IgD-negative memory B cell (primary cell): Measurements from ENCODE around the gene STARD8. TPM values are rescaled to one million over a fixed set of nuclear protein-coding genes. Genes with fewer than 3 reads are reported as not detected.
"Not testable (repeated sequence)": the region's sequence is repeated elsewhere in the genome, so short reads cannot be mapped to it uniquely, and the experiment has no call there.

Experiments used
- H3K27ac Mint-ChIP-seq, 3 donors: one replicate each; pipeline ENCODE4 v1.8.0; 2020 to 2022; ENCODE audit warnings: mild to moderate bottlenecking in 3 of 3, mixed read lengths in 3 of 3, moderate library complexity in 1 of 3
- H3K27me3 Mint-ChIP-seq: one replicate; pipeline ENCODE4 v1.8.0; 2021; ENCODE audit warnings: mixed read lengths
- H3K36me3 Mint-ChIP-seq: one replicate; pipeline ENCODE4 v1.8.0; 2020; ENCODE audit warnings: mild to moderate bottlenecking, mixed read lengths
- H3K4me1 Mint-ChIP-seq, 3 donors: one replicate each; pipeline ENCODE4 v1.8.0; 2020 to 2022; ENCODE audit warnings: mixed read lengths in 3 of 3, mild to moderate bottlenecking in 1 of 3
- H3K4me3 Mint-ChIP-seq, 4 donors: one replicate each; pipeline ENCODE4 v1.8.0; 2020 to 2022; ENCODE audit warnings: mild to moderate bottlenecking in 4 of 4, mixed read lengths in 4 of 4, moderate library complexity in 3 of 4
- H3K9me3 Mint-ChIP-seq, 3 donors: one replicate each; pipeline ENCODE4 v1.8.0; 2020 to 2021; ENCODE audit warnings: mixed read lengths in 3 of 3, mild to moderate bottlenecking in 1 of 3
- polyA plus RNA-seq: library from polyadenylated mRNA; unstranded; fragments of 300-500 nt; fragmentation: Illumina TruSeq; gene quantifications from one replicate; pipeline ENCODE4 v1.2.3, GENCODE V29; 2021

Gene STARD8
- polyA plus RNA-seq = 0.16 TPM

- Mint-ChIP-seq H3K27ac (no peak within 1 kb of the TSS), H3K9me3 (no peaks in the 10 kb centered on the region), H3K4me3 (no peak within 1 kb of the TSS), H3K27me3 (peaks cover 5% of the 10 kb centered on the region), H3K4me1 (no peaks in the 10 kb centered on the region), H3K36me3 (no peaks in the 10 kb centered on the region)
Measured at GRCh38 chrX:68647156-68647957, at the start of gene STARD8. Gene STARD8, plus strand, starts transcription at chrX:68647666. Its CDS starts 217 bp downstream, at chrX:68647883.

GRCh38 chrX:68598841-68599240 is 48.6 kb upstream of the STARD8 start:
- Mint-ChIP-seq H3K36me3 (peaks cover 2% of the 10 kb centered on the region), H3K27me3 (no peaks in the 10 kb centered on the region), H3K9me3 (peaks cover 13 to 23% (median 20%) of the 10 kb centered on the region in 3 donors), H3K4me3 (no peak overlapping the region), H3K27ac (no peak overlapping the region), H3K4me1 (no peaks in the 10 kb centered on the region)

- Mint-ChIP-seq H3K27me3 (no peaks in the 10 kb centered on the region), H3K4me3 (no peak overlapping the region), H3K36me3 (peaks cover 2% of the 10 kb centered on the region), H3K4me1 (no peaks in the 10 kb centered on the region), H3K9me3 (peaks cover 13 to 20% (median 18%) of the 10 kb centered on the region in 3 donors), H3K27ac (no peak overlapping the region)
Measured at GRCh38 chrX:68599256-68600152, 48.0 kb upstream of the STARD8 start.

GRCh38 chrX:68604216-68604615 is 43.2 kb upstream of the STARD8 start:
- H3K27ac Mint-ChIP-seq, H3K4me1 Mint-ChIP-seq, H3K27me3 Mint-ChIP-seq, H3K36me3 Mint-ChIP-seq, H3K4me3 Mint-ChIP-seq: not testable (repeated sequence)
- H3K9me3 Mint-ChIP-seq = peaks cover 9 to 17% (median 11%) of the 10 kb centered on the region in 3 donors

- not testable (repeated sequence) for H3K4me3 Mint-ChIP-seq, H3K36me3 Mint-ChIP-seq, H3K9me3 Mint-ChIP-seq, H3K27me3 Mint-ChIP-seq, H3K27ac Mint-ChIP-seq, H3K4me1 Mint-ChIP-seq
Measured at GRCh38 chrX:68614733-68615132, 32.7 kb upstream of the STARD8 start.

GRCh38 chrX:68627986-68628385 is 19.5 kb upstream of the STARD8 start:
- Mint-ChIP-seq H3K27ac (no peak overlapping the region), H3K36me3 (no peaks in the 10 kb centered on the region), H3K4me3 (no peak overlapping the region), H3K4me1 (peaks cover 0 to 1% (median 0%) of the 10 kb centered on the region in 3 donors), H3K27me3 (peaks cover 5% of the 10 kb centered on the region), H3K9me3 (peaks cover 0 to 3% (median 0%) of the 10 kb centered on the region in 3 donors)

- not testable (repeated sequence) for H3K9me3 Mint-ChIP-seq, H3K4me3 Mint-ChIP-seq, H3K36me3 Mint-ChIP-seq, H3K27ac Mint-ChIP-seq, H3K27me3 Mint-ChIP-seq, H3K4me1 Mint-ChIP-seq
Measured at GRCh38 chrX:68629936-68630335, 17.5 kb upstream of the STARD8 start.

- H3K27ac Mint-ChIP-seq = no peak overlapping the region
Measured at GRCh38 chrX:68631336-68631735, 16.1 kb upstream of the STARD8 start.

GRCh38 chrX:68632491-68632890 is 15.0 kb upstream of the STARD8 start:
- Mint-ChIP-seq H3K27ac (no peak overlapping the region), H3K9me3 (peaks cover 0 to 3% (median 0%) of the 10 kb centered on the region in 3 donors), H3K4me3 (no peak overlapping the region), H3K36me3 (no peaks in the 10 kb centered on the region), H3K27me3 (peaks cover 5% of the 10 kb centered on the region), H3K4me1 (no peaks in the 10 kb centered on the region)

More at GRCh38 chrX:68631336-68631735, 16.1 kb upstream of the STARD8 start:
- no peak overlapping the region for H3K4me3 Mint-ChIP-seq
- no peaks in the 10 kb centered on the region for H3K4me1 Mint-ChIP-seq
- peaks cover 0 to 3% (median 0%) of the 10 kb centered on the region in 3 donors for H3K9me3 Mint-ChIP-seq
- no peaks in the 10 kb centered on the region for H3K36me3 Mint-ChIP-seq
- H3K27me3 Mint-ChIP-seq = peaks cover 5% of the 10 kb centered on the region

GRCh38 chrX:68633981-68634380 is 13.5 kb upstream of the STARD8 start:
- Mint-ChIP-seq H3K27me3 (peaks cover 5% of the 10 kb centered on the region), H3K4me3 (no peak overlapping the region), H3K9me3 (no peaks in the 10 kb centered on the region), H3K27ac (no peak overlapping the region), H3K36me3 (no peaks in the 10 kb centered on the region), H3K4me1 (no peaks in the 10 kb centered on the region)

GRCh38 chrX:68634649-68635227 is 12.7 kb upstream of the STARD8 start:
- Mint-ChIP-seq H3K9me3 (no peaks in the 10 kb centered on the region), H3K4me3 (no peak overlapping the region), H3K36me3 (no peaks in the 10 kb centered on the region), H3K27ac (no peak overlapping the region), H3K27me3 (peaks cover 4% of the 10 kb centered on the region), H3K4me1 (no peaks in the 10 kb centered on the region)

- no peaks in the 10 kb centered on the region for H3K27me3 Mint-ChIP-seq
- H3K4me1 Mint-ChIP-seq = no peaks in the 10 kb centered on the region
- H3K36me3 Mint-ChIP-seq = no peaks in the 10 kb centered on the region
- H3K4me3 Mint-ChIP-seq = no peak overlapping the region
- H3K9me3 Mint-ChIP-seq = no peaks in the 10 kb centered on the region
- no peak overlapping the region for H3K27ac Mint-ChIP-seq
Measured at GRCh38 chrX:68640661-68641060, 6.8 kb upstream of the STARD8 start.

GRCh38 chrX:68644861-68645260 is 2.6 kb upstream of the STARD8 start:
- Mint-ChIP-seq H3K27me3 (peaks cover 5% of the 10 kb centered on the region), H3K27ac (no peak overlapping the region), H3K36me3 (no peaks in the 10 kb centered on the region), H3K9me3 (no peaks in the 10 kb centered on the region), H3K4me1 (no peaks in the 10 kb centered on the region), H3K4me3 (no peak overlapping the region)

GRCh38 chrX:68646421-68646820 is 1.0 kb upstream of the STARD8 start:
- Mint-ChIP-seq H3K4me3 (no peak overlapping the region), H3K9me3 (no peaks in the 10 kb centered on the region), H3K4me1 (no peaks in the 10 kb centered on the region), H3K27ac (no peak overlapping the region), H3K27me3 (peaks cover 5% of the 10 kb centered on the region), H3K36me3 (no peaks in the 10 kb centered on the region)

GRCh38 chrX:68648960-68649359 is 1.5 kb downstream of the STARD8 start:
- H3K4me1 Mint-ChIP-seq = no peaks in the 10 kb centered on the region
- no peaks in the 10 kb centered on the region for H3K9me3 Mint-ChIP-seq
- H3K27ac Mint-ChIP-seq = no peak overlapping the region
- no peak overlapping the region for H3K4me3 Mint-ChIP-seq
- H3K27me3 Mint-ChIP-seq = peaks cover 5% of the 10 kb centered on the region
- no peaks in the 10 kb centered on the region for H3K36me3 Mint-ChIP-seq
